Skeletal muscle tissue (tissue), 4 donors: ENCODE results near the gene CREB3L4. TPM values are rescaled to one million over a fixed set of nuclear protein-coding genes. Genes with fewer than 3 reads are reported as not detected.
A peak's percentile ranks its signal among the peaks of the same experiment; 100 is the strongest.

Experiments used
- H3K27ac ChIP-seq: one replicate; pipeline ENCODE4 v1.7.0; 2013; ENCODE audit warnings: mild to moderate bottlenecking, low read depth, low read length, inconsistent platforms
- H3K27me3 ChIP-seq, 3 donors: one replicate each; pipeline ENCODE4 v1.7.0; 2013; ENCODE audit warnings: low read length in 3 of 3; ENCODE audit not compliant: control insufficient read depth in 3 of 3, insufficient read depth in 3 of 3
- H3K36me3 ChIP-seq, 3 donors: one replicate each; pipeline ENCODE4 v1.7.0; 2013; ENCODE audit warnings: low read length in 3 of 3; ENCODE audit not compliant: control insufficient read depth in 3 of 3, insufficient read depth in 3 of 3
- H3K4me1 ChIP-seq, 3 donors: one replicate each; pipeline ENCODE4 v1.7.0; 2013; ENCODE audit warnings: low read length in 3 of 3, mild to moderate bottlenecking in 3 of 3; ENCODE audit not compliant: control insufficient read depth in 3 of 3, insufficient read depth in 3 of 3
- H3K4me3 ChIP-seq, 3 donors: one replicate each; pipeline ENCODE4 v1.7.0; 2013; ENCODE audit warnings: low read length in 3 of 3
- H3K9ac ChIP-seq, 3 donors: one replicate each; pipeline ENCODE4 v1.7.0; 2013; ENCODE audit warnings: low read length in 3 of 3, mild to moderate bottlenecking in 3 of 3, moderate library complexity in 2 of 3, low read depth in 1 of 3
- H3K9me3 ChIP-seq, 3 donors: one replicate each; pipeline ENCODE4 v1.7.0; 2013; ENCODE audit warnings: low read length in 3 of 3; ENCODE audit not compliant: control insufficient read depth in 3 of 3
- total RNA-seq: library from RNA; depleted of rRNA; stranded (reverse); fragments of >200 nt; gene quantifications from one replicate; pipeline ENCODE4 v1.2.3, GENCODE V29; 2014
- donor health status: Osteomylitis.

The CREB3L4 gene
- total RNA-seq, 1 donor from 2014 or later: 8.9 TPM

DNA sequence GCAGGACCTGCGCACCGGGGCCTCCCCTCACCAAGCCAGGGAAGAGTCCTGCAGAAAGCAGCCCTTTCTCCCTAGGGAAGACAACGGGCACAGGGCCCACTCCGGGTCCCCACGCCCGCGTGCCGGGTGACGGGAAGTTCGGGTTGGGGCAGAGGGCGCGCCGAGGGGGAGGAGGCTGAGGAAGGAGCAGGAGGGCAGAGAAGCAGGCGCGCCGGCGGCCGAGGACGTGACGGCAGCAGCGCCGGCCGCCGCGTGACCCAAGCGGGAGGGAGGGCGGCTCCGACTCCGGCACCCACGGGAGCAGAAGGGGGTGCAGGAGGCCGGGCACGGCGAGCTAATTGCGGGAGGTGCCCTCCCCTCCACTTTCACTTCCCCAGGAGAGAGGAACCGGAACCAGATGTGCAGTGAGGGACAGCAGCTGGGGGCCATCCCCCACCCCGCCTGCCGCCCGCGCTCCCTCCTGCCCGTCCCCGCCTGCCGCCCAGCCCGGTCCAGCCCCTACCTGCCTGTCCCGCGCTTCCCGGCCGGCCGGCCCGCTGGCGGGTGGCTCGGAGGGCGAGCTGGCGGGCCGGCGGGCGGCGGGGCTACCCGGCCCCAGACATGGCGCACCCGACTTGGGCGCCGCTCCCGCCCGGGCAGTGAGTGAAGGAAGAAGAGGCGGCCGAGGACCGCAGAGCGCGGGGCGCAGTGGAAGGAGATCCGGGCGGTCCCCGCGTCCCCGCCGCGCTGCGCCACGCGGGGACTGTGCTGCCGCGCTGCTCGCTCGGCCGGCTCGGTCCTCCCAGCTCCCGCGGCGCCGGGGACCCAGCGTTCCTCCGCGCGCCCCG, 21.7 kb upstream of the CREB3L4 start:
- H3K9me3 ChIP-seq: no peaks in the 10 kb centered on the region
- H3K27me3 ChIP-seq: no peaks in the 10 kb centered on the region
- H3K27ac ChIP-seq: peak overlapping the region; percentile 97
- H3K9ac ChIP-seq: peak overlapping the region; percentile 93 to 96 (median 95)
- peaks cover 47 to 51% (median 49%) of the 10 kb centered on the region in 3 donors for H3K36me3 ChIP-seq
- H3K4me3 ChIP-seq: peak overlapping the region; percentile 84 to 91 (median 87)
- H3K4me1 ChIP-seq: peaks cover 27 to 44% (median 36%) of the 10 kb centered on the region in 3 donors

DNA sequence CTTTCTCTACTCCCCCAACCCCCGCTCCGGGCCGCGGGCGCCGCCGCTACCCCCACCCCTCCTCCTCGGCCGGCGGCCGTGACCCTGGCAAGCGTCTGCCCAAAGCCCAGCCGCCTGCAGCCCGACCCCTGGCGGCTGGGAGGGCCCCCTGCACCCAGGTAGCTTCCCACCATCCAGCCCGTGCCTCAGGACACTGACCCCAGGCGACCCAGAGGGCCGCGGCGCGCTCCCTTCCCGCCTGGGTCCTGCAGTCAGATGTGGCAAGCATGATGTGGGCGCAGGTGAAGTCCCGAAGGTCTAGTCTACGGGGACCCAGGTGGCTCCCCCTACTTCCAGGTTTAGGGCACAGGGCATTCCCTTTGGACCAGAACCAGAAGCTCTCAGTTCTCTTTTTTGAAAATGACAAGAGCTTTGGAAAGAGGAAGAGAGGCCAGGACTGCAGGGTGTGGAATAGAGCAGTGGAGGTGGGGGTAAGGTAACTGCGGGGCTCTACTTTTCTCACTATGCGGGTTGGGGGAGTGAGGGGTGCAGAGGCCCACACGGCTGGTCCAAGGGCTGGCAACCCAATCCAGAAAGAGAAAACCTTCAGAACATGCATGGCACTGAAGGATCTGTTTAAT, 21.0 kb upstream of the CREB3L4 start, which contains the start of gene DENND4B:
Gene DENND4B, minus strand, starts transcription at position 97 of the 620 bp plus-strand sequence. CDS start 2,344 bp downstream, outside the sequence.
- peaks cover 27 to 44% (median 36%) of the 10 kb centered on the region in 3 donors for H3K4me1 ChIP-seq
- H3K27me3 ChIP-seq: no peaks in the 10 kb centered on the region
- H3K36me3 ChIP-seq: peaks cover 48 to 54% (median 52%) of the 10 kb centered on the region in 3 donors
- H3K4me3 ChIP-seq: peak within 1 kb of the TSS; percentile 84 to 91 (median 87)
- peak within 1 kb of the TSS; percentile 93 to 96 (median 95) for H3K9ac ChIP-seq
- H3K9me3 ChIP-seq: no peaks in the 10 kb centered on the region
- peak within 1 kb of the TSS; percentile 97 for H3K27ac ChIP-seq

DNA sequence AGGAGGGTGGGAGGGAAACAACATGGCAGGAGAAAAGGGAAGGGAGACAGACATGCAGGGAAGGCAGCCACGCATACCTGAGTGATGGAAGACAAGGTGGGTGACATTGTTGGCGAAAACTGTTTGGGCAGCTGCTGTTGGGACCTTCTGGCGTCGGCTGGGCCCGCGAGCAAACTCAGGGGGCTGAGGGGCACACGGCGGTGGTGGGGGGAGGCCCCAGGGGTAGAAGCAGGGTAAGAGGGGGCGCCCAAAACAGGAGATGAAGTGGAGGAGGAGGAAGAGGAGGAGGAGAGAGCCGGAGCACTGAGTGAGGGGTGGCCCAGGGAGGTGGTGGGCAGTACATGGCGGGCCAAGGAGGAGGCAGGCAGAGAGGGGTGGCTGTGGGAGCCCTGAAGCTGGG, 16.5 kb upstream of the CREB3L4 start:
- Histone ChIP-seq H3K9ac (no peak overlapping the region), H3K4me3 (no peak overlapping the region), H3K27ac (no peak overlapping the region), H3K36me3 (peaks cover 46 to 61% (median 46%) of the 10 kb centered on the region in 3 donors), H3K9me3 (no peaks in the 10 kb centered on the region), H3K4me1 (peaks cover 20 to 38% (median 34%) of the 10 kb centered on the region in 3 donors), H3K27me3 (no peaks in the 10 kb centered on the region)

DNA sequence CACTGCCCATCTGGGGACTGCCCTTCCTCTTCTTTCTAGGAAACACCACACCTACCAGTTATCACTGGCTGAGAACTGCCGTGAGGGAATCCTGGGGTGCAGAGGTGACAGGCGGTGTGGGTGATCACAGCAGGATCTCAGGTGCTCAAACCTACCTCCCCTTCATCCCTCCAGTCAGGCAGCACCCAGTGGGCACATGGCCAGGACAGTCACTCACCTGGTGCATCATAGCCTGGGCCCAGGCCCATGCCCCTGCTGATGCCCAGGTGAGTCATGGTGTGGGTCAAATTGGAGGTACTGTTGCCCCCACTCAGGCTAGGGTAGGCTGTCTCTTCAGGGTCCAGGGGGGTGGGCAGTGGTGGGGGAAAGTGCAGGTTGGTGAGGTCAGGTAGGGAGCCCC, 15.9 kb upstream of the CREB3L4 start:
- no peak overlapping the region for H3K27ac ChIP-seq
- H3K9me3 ChIP-seq: no peaks in the 10 kb centered on the region
- no peak overlapping the region for H3K9ac ChIP-seq
- H3K4me1 ChIP-seq: peaks cover 24 to 42% (median 39%) of the 10 kb centered on the region in 3 donors
- H3K4me3 ChIP-seq: no peak overlapping the region
- no peaks in the 10 kb centered on the region for H3K27me3 ChIP-seq
- H3K36me3 ChIP-seq: peaks cover 46 to 61% (median 46%) of the 10 kb centered on the region in 3 donors

DNA sequence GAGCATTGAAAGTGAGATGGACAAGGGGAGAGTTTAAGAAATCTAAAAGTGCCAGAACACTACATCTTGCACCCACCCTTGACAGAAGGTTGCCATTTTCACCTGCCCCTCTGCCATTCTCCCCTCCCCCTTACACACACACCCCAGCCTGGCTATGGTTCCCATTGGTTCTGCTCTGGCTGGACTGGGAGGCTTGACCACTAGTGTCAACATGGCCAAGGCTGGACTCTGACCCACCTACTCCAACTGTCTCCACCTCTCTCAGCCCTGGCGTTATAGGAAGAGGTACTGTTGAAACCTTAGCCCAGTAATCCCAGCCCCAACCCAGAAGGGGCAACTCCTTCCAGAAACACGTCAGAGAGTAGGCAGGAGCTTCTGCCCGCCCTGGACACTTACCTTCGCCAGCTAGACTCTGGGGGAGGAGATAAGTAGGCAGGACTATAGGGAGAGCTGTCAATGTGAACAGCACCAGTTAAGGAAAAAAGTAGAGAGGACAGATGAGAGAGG, 13.8 kb upstream of the CREB3L4 start:
- Histone ChIP-seq H3K27me3 (no peaks in the 10 kb centered on the region), H3K4me1 (peaks cover 31 to 52% (median 46%) of the 10 kb centered on the region in 3 donors), H3K9me3 (no peaks in the 10 kb centered on the region), H3K36me3 (peaks cover 32 to 45% (median 34%) of the 10 kb centered on the region in 3 donors), H3K27ac (no peak overlapping the region), H3K4me3 (no peak overlapping the region), H3K9ac (no peak overlapping the region)

DNA sequence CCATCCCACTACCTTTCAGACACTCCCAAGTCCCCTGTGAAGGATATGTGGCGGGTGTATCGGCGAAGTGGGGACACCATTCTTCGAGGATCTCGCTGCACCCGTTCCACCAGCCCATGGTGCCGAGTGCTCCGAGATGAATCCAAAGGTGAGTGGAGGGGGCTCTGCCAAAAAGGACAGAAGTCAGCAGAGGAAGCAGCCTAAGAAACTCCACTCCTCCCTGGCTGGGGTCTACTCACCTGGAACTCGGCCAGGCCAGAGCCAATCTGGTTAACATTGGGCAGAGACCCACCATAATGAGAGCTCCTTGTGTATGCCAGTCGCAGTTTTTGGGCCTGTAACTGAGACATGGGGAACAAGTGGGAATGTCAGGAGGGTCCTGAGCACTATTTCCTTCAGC, 12.9 kb upstream of the CREB3L4 start:
- H3K36me3 ChIP-seq: peaks cover 31 to 43% (median 32%) of the 10 kb centered on the region in 3 donors
- H3K4me1 ChIP-seq: peaks cover 40 to 61% (median 55%) of the 10 kb centered on the region in 3 donors
- no peak overlapping the region for H3K27ac ChIP-seq

DNA sequence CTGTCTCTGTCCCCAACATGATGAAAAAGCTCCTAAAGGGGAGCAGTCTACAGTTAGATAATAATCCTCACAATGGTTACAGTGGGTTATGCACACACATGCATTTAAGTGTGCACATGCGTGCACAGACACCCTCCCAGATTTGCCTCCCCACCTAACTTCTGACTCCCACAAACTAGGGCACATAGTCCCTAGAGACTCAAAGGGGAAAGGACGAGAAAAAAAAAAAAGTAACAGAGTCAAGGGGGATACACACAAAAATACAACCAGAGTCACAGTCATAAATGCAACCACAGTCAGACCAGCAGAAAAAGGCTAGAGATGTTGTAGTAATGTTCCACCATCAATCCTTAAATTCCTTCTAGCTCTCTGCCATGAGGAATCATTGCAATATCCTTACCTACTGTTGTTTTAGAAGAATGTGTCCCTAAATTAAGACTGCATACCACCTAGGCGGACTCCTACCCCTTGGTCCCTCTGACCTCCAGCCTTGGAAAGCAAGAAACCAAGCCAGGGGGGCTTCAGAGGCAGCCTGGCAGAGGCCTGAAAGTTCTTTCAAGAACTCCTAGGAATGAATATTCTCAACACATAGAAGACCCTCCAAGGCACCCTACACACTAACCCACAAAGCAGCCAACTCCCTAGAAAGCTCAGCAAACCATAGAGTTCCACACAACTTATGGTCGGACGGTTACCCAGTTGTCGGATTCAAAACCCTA, 10.5 kb upstream of the CREB3L4 start:
- Histone ChIP-seq H3K9ac (peak overlapping the region; percentile 85 to 94 (median 91)), H3K9me3 (no peaks in the 10 kb centered on the region), H3K36me3 (peaks cover 22 to 37% (median 25%) of the 10 kb centered on the region in 3 donors), H3K27me3 (no peaks in the 10 kb centered on the region), H3K4me1 (peaks cover 63 to 85% (median 77%) of the 10 kb centered on the region in 3 donors), H3K4me3 (peak overlapping the region; percentile 80 to 92 (median 89)), H3K27ac (peak overlapping the region; percentile 80)

More for the DNA sequence above, 12.9 kb upstream of the CREB3L4 start:
- Histone ChIP-seq H3K4me3 (no peak overlapping the region), H3K27me3 (no peaks in the 10 kb centered on the region), H3K9me3 (no peaks in the 10 kb centered on the region), H3K9ac (no peak overlapping the region)

DNA sequence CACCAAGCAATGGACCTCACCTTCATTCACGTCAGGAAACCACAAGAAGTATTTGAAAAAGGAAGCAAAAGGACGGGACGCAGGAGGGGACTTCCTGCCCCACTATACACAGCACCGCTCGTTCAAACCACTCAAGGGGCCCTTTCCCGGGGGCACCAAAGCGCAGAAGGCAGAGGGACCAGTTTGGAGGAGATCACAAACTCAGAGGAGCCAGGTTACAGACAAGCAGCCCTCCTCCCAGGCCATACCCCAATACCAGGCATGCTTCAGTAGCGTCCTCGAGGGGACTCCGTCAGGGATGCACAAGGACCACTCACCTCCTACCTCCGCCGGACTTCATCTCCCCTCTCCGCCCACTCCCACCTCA, 10.0 kb upstream of the CREB3L4 start:
- peaks cover 16 to 32% (median 20%) of the 10 kb centered on the region in 3 donors for H3K36me3 ChIP-seq
- H3K4me3 ChIP-seq: peak overlapping the region; percentile 80 to 92 (median 89)
- no peaks in the 10 kb centered on the region for H3K27me3 ChIP-seq
- peak overlapping the region; percentile 85 to 94 (median 91) for H3K9ac ChIP-seq
- H3K27ac ChIP-seq: peak overlapping the region; percentile 80
- no peaks in the 10 kb centered on the region for H3K9me3 ChIP-seq
- peaks cover 69 to 87% (median 83%) of the 10 kb centered on the region in 3 donors for H3K4me1 ChIP-seq

DNA sequence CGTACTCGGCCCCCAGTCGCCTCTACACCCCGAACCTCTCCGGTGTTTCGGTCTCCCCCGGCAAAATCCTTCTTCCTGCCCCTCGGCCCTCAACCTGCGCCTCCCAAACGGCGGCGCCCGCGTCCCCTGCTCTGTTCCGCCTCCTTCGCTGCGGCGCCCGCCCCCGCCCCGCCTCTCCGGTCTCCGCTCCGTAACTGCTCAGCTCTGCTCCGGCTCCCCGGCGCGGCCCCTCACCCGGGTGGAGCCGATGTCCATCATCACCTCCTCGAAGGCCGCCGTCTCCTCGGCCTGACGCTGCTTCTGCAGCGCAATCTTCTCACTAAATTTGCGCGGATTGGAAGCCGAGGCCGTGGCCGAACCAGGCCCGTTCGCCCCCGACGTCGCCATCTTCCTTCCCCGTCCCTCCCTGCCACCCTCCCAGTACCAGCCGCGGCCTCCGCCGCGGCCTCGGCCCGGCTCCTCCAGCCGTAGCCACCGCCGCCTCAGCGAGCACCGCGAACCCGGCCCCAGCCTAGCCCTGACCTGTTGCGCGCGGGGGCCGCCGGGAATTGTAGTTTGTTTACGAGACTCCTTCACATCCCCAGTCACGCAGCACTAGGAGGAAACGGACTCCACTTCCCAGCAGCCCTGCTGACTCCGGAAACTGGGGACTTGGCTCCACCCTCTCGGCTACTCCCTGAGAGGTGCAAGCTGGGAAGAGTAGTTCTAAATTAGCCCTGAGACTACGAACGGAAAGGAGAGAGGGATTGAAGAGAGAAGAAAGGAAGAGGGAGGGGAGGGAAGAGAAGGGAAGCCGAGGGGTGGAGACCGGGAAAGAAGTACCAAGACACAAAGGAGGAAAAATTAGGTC, 9.4 kb upstream of the CREB3L4 start, which contains the start of gene CRTC2:
Gene CRTC2, minus strand, starts transcription at position 502 of the 850 bp plus-strand sequence. Its CDS starts 115 bp downstream, at position 387.
- H3K4me3 ChIP-seq: peak within 1 kb of the TSS; percentile 80 to 92 (median 89)
- no peaks in the 10 kb centered on the region for H3K27me3 ChIP-seq
- H3K36me3 ChIP-seq: peaks cover 16 to 29% (median 18%) of the 10 kb centered on the region in 3 donors
- H3K27ac ChIP-seq: peak within 1 kb of the TSS; percentile 80
- H3K9me3 ChIP-seq: no peaks in the 10 kb centered on the region
- peak within 1 kb of the TSS; percentile 85 to 94 (median 91) for H3K9ac ChIP-seq
- H3K4me1 ChIP-seq: peaks cover 72 to 89% (median 84%) of the 10 kb centered on the region in 3 donors
